AG09309 (cell line): ENCODE results near the gene TBC1D22A.

ENCODE experiments used
- DNase-seq: peaks from one replicate; pipeline ENCODE4 v3.0.0-alpha.2; 2010; ENCODE audit warnings: low read depth
- H3K4me3 ChIP-seq: 2 replicates; pipeline ENCODE4 v1.5.1; 2011; ENCODE audit warnings: mild to moderate bottlenecking, low read depth, low read length, moderate library complexity; ENCODE audit not compliant: control insufficient read depth
- TF ChIP-seq, protein P1 (sequence below): IDR thresholded peaks from 2 replicates; pipeline ENCODE4 v1.5.1; 2011; ENCODE audit warnings: mild to moderate bottlenecking, low read depth, low read length, inconsistent platforms; ENCODE audit not compliant: insufficient read depth, control insufficient read depth; ENCODE audit errors: missing control alignments

Gene TBC1D22A

GRCh38 chr22:47125603-47126002 is 363.2 kb downstream of the TBC1D22A start:
- TF ChIP-seq, protein P1, sequence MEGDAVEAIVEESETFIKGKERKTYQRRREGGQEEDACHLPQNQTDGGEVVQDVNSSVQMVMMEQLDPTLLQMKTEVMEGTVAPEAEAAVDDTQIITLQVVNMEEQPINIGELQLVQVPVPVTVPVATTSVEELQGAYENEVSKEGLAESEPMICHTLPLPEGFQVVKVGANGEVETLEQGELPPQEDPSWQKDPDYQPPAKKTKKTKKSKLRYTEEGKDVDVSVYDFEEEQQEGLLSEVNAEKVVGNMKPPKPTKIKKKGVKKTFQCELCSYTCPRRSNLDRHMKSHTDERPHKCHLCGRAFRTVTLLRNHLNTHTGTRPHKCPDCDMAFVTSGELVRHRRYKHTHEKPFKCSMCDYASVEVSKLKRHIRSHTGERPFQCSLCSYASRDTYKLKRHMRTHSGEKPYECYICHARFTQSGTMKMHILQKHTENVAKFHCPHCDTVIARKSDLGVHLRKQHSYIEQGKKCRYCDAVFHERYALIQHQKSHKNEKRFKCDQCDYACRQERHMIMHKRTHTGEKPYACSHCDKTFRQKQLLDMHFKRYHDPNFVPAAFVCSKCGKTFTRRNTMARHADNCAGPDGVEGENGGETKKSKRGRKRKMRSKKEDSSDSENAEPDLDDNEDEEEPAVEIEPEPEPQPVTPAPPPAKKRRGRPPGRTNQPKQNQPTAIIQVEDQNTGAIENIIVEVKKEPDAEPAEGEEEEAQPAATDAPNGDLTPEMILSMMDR, result peak; percentile 33
- H3K4me3 ChIP-seq, result no peak overlapping the region
- DNase-seq, result no peak

DNA sequence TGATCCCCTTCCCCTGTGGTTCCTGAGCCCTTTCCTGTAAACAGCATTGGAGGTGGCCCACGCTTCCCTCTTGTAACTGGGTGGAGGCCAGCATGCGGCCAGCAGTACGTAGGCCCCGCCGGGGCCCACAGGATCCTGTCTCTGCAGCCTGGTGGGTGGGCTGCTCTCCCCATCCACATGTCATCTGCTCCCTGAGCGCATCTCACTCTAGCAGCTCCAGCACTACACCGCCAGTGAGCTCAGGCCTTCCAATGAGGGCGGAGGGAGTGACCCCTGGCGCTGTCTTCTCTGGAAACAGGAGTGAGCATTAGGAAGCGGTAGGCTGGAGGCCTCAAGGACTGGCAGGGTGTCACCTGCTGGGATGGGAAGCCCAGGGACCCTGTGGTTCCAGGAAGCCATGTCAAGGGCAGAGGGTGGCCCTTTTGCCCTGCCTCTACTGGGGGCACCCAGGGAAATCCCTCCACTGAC is 363.9 kb downstream of the TBC1D22A start:
- TF ChIP-seq, protein P1, result no peak
- no peak for DNase-seq

DNA sequence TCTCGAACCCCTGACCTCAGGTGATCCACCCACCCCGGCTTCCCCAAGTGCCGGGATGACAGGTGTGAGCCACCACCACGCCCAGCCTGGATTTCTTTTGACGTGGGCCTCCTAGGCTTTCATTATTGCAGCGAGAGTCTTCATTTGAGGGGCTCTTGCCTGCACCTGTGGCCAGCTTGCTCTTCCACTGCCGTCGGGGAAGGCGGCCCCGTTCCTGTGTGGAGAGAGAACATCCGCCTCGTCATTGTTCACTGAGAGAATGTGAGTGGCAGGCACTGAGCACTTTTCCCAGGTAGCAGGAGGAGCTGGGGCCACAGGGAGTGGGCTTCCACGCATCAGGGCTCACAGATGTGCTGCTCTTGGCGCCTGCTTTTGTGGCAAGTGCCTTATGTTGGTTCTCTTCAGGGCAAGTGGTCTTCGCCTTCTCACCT is 365.0 kb downstream of the TBC1D22A start:
- TF ChIP-seq, protein P1, result no peak
- DNase-seq, result no peak
- H3K4me3 ChIP-seq, result no peak overlapping the region

More for the DNA sequence above, 363.9 kb downstream of the TBC1D22A start:
- no peak overlapping the region for H3K4me3 ChIP-seq

DNA sequence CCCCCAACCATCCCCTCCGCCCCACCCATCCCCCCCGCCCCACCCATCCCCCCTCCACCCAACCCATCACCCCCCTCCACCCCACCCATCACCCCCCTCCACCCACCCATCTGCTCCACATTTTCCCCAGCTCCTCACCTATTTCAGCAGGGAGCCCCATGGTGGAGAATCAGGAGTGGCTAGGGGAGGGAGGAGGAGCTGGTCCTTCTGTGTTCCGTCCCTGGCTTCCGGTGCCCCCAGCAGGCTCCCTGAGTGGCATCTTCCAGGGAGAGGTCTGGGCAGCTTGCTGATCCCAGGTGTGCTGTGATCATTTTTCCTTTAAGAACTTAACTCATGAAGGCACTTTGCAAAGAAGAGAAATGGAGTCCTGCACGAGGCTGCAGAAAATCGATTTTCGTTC is 365.8 kb downstream of the TBC1D22A start:
- TF ChIP-seq, protein P1, result no peak
- no peak for DNase-seq

DNA sequence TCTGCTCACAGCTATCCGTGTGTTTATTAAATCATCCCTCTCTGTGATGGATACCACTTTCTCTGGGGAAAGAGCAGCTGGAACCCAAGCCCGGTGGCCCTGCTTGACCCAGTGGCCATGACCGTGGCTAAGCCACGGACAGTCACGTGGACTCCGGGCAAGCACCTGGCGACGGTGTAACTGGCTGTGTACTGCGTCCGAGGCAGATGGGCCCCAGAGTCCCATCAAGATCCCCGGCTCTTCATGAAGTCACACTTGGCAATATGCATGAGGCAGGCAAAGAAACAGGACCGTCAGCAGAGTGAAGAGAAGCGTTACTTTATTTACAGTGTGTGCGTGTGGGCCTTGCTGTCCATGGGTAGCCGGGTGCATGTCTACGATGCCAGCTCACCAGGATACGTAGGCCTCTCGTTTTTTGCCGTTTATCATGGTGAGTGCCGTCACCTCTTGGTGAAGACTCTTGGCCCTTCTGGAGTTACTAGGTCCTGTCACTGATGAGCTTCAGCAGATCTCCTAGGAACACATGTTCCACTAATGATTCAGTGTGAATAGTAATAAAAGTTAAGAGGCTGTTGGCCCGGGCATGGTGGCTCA is 366.3 kb downstream of the TBC1D22A start:
- no peak overlapping the region for H3K4me3 ChIP-seq
- no peak for DNase-seq
- TF ChIP-seq, protein P1, result no peak

More for the DNA sequence above, 365.8 kb downstream of the TBC1D22A start:
- H3K4me3 ChIP-seq, result no peak overlapping the region

DNA sequence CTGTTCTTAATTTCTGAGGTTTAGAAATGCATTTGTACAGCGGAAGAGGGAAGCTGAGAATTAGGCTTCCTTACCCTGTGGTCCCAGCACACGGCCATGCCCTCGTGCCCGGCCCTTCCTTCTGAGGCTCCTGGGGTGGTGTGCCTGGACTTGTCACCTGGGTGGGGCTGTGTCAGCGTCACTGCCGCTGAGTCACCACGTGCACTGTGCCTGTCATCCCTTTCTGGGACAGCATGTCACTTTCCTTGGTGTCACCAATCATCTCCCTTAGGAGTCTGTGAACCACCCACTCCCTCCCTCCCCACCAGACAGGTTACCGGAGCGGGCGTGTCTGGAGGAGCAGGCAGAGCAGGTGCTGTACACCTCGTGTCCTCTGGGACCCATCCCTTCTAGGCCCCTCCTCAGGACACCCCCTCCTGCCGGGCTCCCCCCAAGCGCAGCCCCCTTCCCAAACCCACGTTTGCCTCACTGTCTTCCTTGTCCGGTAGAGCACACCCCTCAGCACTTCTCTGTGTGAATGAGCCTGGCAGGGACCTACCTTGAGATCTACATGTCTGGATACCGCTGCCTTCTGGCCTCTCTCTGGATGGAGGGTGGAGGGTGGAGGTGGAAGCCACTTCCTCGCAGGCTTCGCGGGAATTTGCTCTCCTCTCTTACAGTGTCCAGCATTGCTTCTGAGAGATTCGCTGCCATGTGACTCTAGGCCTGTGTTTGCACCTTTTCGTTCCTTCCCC is 367.6 kb downstream of the TBC1D22A start:
- no peak for DNase-seq
- no peak overlapping the region for H3K4me3 ChIP-seq
- TF ChIP-seq, protein P1, result no peak
